H9 (cell line): ENCODE results near the gene CDK2AP2. TPM values are rescaled to one million over a fixed set of nuclear protein-coding genes. Genes with fewer than 3 reads are reported as not detected.

Experiments
- DNase-seq: peaks from one replicate; pipeline ENCODE4 v3.0.0-alpha.2; 2017
- H2AFZ ChIP-seq: one replicate; pipeline ENCODE4 v1.6.1; 2013; ENCODE audit warnings: mild to moderate bottlenecking, low read length, control low read depth, moderate library complexity
- H2AK5ac ChIP-seq: 2 replicates; pipeline ENCODE4 v1.6.1; 2013; ENCODE audit warnings: low read length, control low read depth, mixed read lengths; ENCODE audit not compliant: insufficient read length
- H2BK120ac ChIP-seq: one replicate; pipeline ENCODE4 v1.6.1; 2013; ENCODE audit warnings: low read depth, mild to moderate bottlenecking, low read length, control low read depth, inconsistent platforms; ENCODE audit not compliant: poor library complexity, severe bottlenecking
- H2BK12ac ChIP-seq: 2 replicates; pipeline ENCODE4 v1.6.1; 2013; ENCODE audit warnings: low read length, control low read depth, mixed read lengths, low read depth; ENCODE audit not compliant: insufficient read length
- H2BK15ac ChIP-seq: 2 replicates; pipeline ENCODE4 v1.6.1; 2013; ENCODE audit warnings: low read depth, low read length, control low read depth
- H2BK20ac ChIP-seq: one replicate; pipeline ENCODE4 v1.6.1; 2013; ENCODE audit warnings: low read depth, mild to moderate bottlenecking, low read length, control low read depth, inconsistent platforms; ENCODE audit not compliant: poor library complexity, severe bottlenecking
- H2BK5ac ChIP-seq: 2 replicates; pipeline ENCODE4 v1.6.1; 2013; ENCODE audit warnings: low read length, control low read depth, mixed read lengths; ENCODE audit not compliant: insufficient read length
- H3K14ac ChIP-seq: 2 replicates; pipeline ENCODE4 v1.6.1; 2013; ENCODE audit warnings: low read length, control low read depth; ENCODE audit not compliant: insufficient read depth
- H3K18ac ChIP-seq: 2 replicates; pipeline ENCODE4 v1.6.1; 2013; ENCODE audit warnings: low read depth, mild to moderate bottlenecking, mixed read lengths, low read length, control low read depth; ENCODE audit not compliant: insufficient read length
- H3K23ac ChIP-seq: 2 replicates; pipeline ENCODE4 v1.6.1; 2013; ENCODE audit warnings: low read length, control low read depth, mixed read lengths, low read depth; ENCODE audit not compliant: insufficient read length
- H3K23me2 ChIP-seq: 2 replicates; pipeline ENCODE4 v1.6.1; 2013; ENCODE audit warnings: low read depth, mild to moderate bottlenecking, mixed read lengths, low read length, control low read depth; ENCODE audit not compliant: insufficient read length, poor library complexity, severe bottlenecking
- H3K27ac ChIP-seq: 2 replicates; pipeline ENCODE4 v1.5.1; 2013; ENCODE audit warnings: low read length, control low read depth, mixed read lengths, low read depth; ENCODE audit not compliant: insufficient read length
- H3K27me3 ChIP-seq: 2 replicates; pipeline ENCODE4 v1.6.1; 2013; ENCODE audit warnings: low read length, control low read depth, inconsistent platforms; ENCODE audit not compliant: insufficient read depth
- H3K4ac ChIP-seq: 2 replicates; pipeline ENCODE4 v1.6.1; 2013; ENCODE audit warnings: low read depth, mild to moderate bottlenecking, control low read depth, inconsistent platforms, low read length, moderate library complexity
- H3K4me1 ChIP-seq: 2 replicates; pipeline ENCODE4 v1.6.1; 2013; ENCODE audit warnings: low read length, control low read depth, inconsistent platforms; ENCODE audit not compliant: insufficient read depth
- H3K4me2 ChIP-seq: 2 replicates; pipeline ENCODE4 v1.6.1; 2013; ENCODE audit warnings: low read length, control low read depth, mixed read lengths; ENCODE audit not compliant: insufficient read length, insufficient read depth
- H3K56ac ChIP-seq: 2 replicates; pipeline ENCODE4 v1.6.1; 2013; ENCODE audit warnings: low read depth, mild to moderate bottlenecking, mixed read lengths, low read length, control low read depth; ENCODE audit not compliant: insufficient read length
- H3K79me1 ChIP-seq: 2 replicates; pipeline ENCODE4 v1.6.1; 2013; ENCODE audit warnings: low read depth, mild to moderate bottlenecking, moderate library complexity, low read length, control low read depth, inconsistent platforms; ENCODE audit not compliant: insufficient read depth, poor library complexity, severe bottlenecking
- H3K79me2 ChIP-seq: 2 replicates; pipeline ENCODE4 v1.6.1; 2013; ENCODE audit warnings: low read length, control low read depth, inconsistent platforms; ENCODE audit not compliant: insufficient read depth
- H3K9ac ChIP-seq: 2 replicates; pipeline ENCODE4 v1.6.1; 2013; ENCODE audit warnings: low read length, control low read depth, mixed read lengths; ENCODE audit not compliant: insufficient read length; ENCODE audit errors: extremely low read depth
- H3K9me3 ChIP-seq: one replicate; pipeline ENCODE4 v1.6.1; 2013; ENCODE audit warnings: low read depth, low read length, inconsistent platforms; ENCODE audit not compliant: control insufficient read depth
- H3T11ph ChIP-seq: one replicate; pipeline ENCODE4 v1.6.1; 2013; ENCODE audit warnings: mild to moderate bottlenecking, low read length, control low read depth, inconsistent platforms
- H4K20me1 ChIP-seq: one replicate; pipeline ENCODE4 v1.6.1; 2013; ENCODE audit not compliant: control insufficient read depth, insufficient read length, insufficient read depth
- H4K5ac ChIP-seq: 2 replicates; pipeline ENCODE4 v1.6.1; 2013; ENCODE audit warnings: low read depth, mild to moderate bottlenecking, mixed read lengths, low read length, control low read depth; ENCODE audit not compliant: insufficient read length
- H4K8ac ChIP-seq: replicated peaks from 2 replicates; pipeline ENCODE4 v1.6.1; 2013; ENCODE audit warnings: low read length, control low read depth, mixed read lengths, low read depth; ENCODE audit not compliant: insufficient read length
- H4K91ac ChIP-seq: 2 replicates; pipeline ENCODE4 v1.6.1; 2013; ENCODE audit warnings: low read depth, mild to moderate bottlenecking, moderate library complexity, mixed read lengths, low read length, control low read depth; ENCODE audit not compliant: insufficient read length
- H3K27ac Mint-ChIP-seq, 3 experiments: 2 replicates in 2 of 3; 3 replicates in 1 of 3; pipeline ENCODE4 v1.8.0; 2020 to 2021; ENCODE audit warnings: mixed read lengths in 3 of 3, mild to moderate bottlenecking in 1 of 3, moderate library complexity in 1 of 3
- H3K27me3 Mint-ChIP-seq: 2 replicates; pipeline ENCODE4 v1.8.0; 2021; ENCODE audit warnings: low read depth, mild to moderate bottlenecking, moderate library complexity, mixed read lengths
- H3K36me3 Mint-ChIP-seq, 3 experiments: 2 replicates in 2 of 3; 3 replicates in 1 of 3; pipeline ENCODE4 v1.8.0; 2020 to 2021; ENCODE audit warnings: low read depth in 3 of 3, mixed read lengths in 3 of 3; ENCODE audit not compliant: insufficient read depth in 1 of 3
- H3K4me1 Mint-ChIP-seq, 2 experiments: 2 replicates each; pipeline ENCODE4 v1.8.0; 2020; ENCODE audit warnings: mixed read lengths in 2 of 2
- H3K4me3 Mint-ChIP-seq, 2 experiments: 2 replicates in 1 of 2; 3 replicates in 1 of 2; pipeline ENCODE4 v1.8.0; 2020 to 2021; ENCODE audit warnings: mild to moderate bottlenecking in 2 of 2, mixed read lengths in 2 of 2, moderate library complexity in 1 of 2
- H3K9me3 Mint-ChIP-seq, 2 experiments: 2 replicates in 1 of 2; 3 replicates in 1 of 2; pipeline ENCODE4 v1.8.0; 2020; ENCODE audit warnings: mild to moderate bottlenecking in 2 of 2, mixed read lengths in 2 of 2, moderate library complexity in 1 of 2
- WGBS: extraction: QIAGEN DNeasy Blood & Tissue Kit; methylation state at CpG from one replicate; pipeline ENCODE4 v1.1.7; 2013; ENCODE audit warnings: missing lambda C conversion rate, low lambda C conversion rate, mixed read lengths; ENCODE audit not compliant: insufficient read length; ENCODE audit errors: extremely low coverage; 5-methylcytosine and 5-hydroxymethylcytosine counted together
- total RNA-seq: library from RNA; stranded (reverse); gene quantifications from 2 replicates; pipeline ENCODE4 v1.2.1, GENCODE V29; 2021
- TF ChIP-seq, protein P1 (sequence below): fragments of 200-600 bp; sonication (generic); conservative IDR thresholded peaks from 3 replicates; pipeline ENCODE4 v1.8.0; 2021; ENCODE audit warnings: antibody characterized with exemption, mild to moderate bottlenecking

Gene CDK2AP2
- total RNA-seq, 1 experiment from 2014 or later, result 36.1 TPM

DNA sequence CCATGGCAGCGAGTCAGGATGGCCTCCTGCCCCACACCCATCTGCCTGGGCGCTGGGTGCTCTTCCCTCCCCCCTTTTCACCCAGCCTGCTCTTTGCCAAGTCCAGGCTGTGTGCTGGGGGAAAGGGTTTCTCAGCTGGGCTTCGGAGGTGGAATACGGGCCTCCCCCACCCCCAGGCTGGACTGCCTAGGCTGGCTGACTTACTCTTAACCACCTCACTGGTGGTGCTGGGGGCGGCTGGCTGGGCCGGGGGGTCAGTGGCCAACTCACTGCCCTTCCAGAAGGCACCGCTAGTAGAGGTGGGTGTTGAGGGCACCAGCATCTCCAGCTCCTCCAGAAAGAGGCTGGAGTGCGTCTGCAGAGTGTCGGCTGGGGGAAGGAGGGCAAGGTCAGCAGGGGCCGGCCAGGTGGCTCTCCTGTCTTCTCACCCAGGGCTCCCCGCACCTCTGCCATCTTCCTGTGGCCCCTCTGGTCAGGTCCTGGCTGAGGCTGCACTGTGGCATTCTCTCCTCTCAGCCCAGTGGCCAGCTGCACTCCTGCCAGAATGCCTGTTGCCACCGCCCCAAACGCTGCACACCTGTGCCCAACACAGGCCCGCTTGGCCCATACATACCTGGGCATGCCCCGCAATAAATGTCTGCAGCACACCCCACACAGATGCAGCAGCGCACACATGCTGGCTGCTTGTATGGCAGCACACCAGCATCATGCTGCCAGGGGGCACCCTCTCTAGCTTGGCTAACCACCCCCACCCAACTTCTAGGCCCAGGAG, 12.5 kb downstream of the CDK2AP2 start:
- Mint-ChIP-seq H3K9me3 (no peaks in the 10 kb centered on the region), H3K36me3 (peaks cover under 1 to 26% (median 6%) of the 10 kb centered on the region in 3 experiments; a peak in 6 of 7 replicates), H3K27me3 (no peaks in the 10 kb centered on the region), H3K4me1 (no peaks in the 10 kb centered on the region), H3K4me3 (no peak overlapping the region), H3K27ac (0 out of 7 replicates have a peak overlapping the region, but pooled peaks of 1 of the 3 experiments have one; percentile 32)
- no peaks in the 10 kb centered on the region for H3K79me1 ChIP-seq
- H4K8ac ChIP-seq, result no peak overlapping the region
- H3K79me2 ChIP-seq, result no peaks in the 10 kb centered on the region
- no peak overlapping the region for H4K5ac ChIP-seq
- H3K23me2 ChIP-seq, result no peaks in the 10 kb centered on the region
- no peak overlapping the region for H3K4me2 ChIP-seq
- H4K91ac ChIP-seq, result no peak overlapping the region
- no peak overlapping the region for H3K14ac ChIP-seq
- WGBS, result no CpG with 5 or more reads among the region's 16 CpGs
- no peak overlapping the region for H2BK12ac ChIP-seq
- no peak overlapping the region for H2BK120ac ChIP-seq
- no peaks in the 10 kb centered on the region for H3K4me1 ChIP-seq
- H2BK20ac ChIP-seq, result no peak overlapping the region
- H3K23ac ChIP-seq, result no peak overlapping the region
- H4K20me1 ChIP-seq, result no peaks in the 10 kb centered on the region
- no peak overlapping the region for H2BK15ac ChIP-seq
- TF ChIP-seq, protein P1, sequence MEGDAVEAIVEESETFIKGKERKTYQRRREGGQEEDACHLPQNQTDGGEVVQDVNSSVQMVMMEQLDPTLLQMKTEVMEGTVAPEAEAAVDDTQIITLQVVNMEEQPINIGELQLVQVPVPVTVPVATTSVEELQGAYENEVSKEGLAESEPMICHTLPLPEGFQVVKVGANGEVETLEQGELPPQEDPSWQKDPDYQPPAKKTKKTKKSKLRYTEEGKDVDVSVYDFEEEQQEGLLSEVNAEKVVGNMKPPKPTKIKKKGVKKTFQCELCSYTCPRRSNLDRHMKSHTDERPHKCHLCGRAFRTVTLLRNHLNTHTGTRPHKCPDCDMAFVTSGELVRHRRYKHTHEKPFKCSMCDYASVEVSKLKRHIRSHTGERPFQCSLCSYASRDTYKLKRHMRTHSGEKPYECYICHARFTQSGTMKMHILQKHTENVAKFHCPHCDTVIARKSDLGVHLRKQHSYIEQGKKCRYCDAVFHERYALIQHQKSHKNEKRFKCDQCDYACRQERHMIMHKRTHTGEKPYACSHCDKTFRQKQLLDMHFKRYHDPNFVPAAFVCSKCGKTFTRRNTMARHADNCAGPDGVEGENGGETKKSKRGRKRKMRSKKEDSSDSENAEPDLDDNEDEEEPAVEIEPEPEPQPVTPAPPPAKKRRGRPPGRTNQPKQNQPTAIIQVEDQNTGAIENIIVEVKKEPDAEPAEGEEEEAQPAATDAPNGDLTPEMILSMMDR, result no peak
- H3T11ph ChIP-seq, result no peak overlapping the region
- no peaks in the 10 kb centered on the region for H3K9me3 ChIP-seq
- no peak overlapping the region for H3K56ac ChIP-seq
- no peak overlapping the region for H2BK5ac ChIP-seq
- H3K27me3 ChIP-seq, result no peaks in the 10 kb centered on the region
- DNase-seq, result no peak
- H3K9ac ChIP-seq, result no peak overlapping the region
- H2AFZ ChIP-seq, result no peak overlapping the region
- no peak overlapping the region for H2AK5ac ChIP-seq
- no peak overlapping the region for H3K27ac ChIP-seq
- no peak overlapping the region for H3K4ac ChIP-seq
- no peak overlapping the region for H3K18ac ChIP-seq
